H1 (cell line): ENCODE results near the gene PNMA6E. TPM values are rescaled to one million over a fixed set of nuclear protein-coding genes. Genes with fewer than 3 reads are reported as not detected.

Experiments
- CTCF ChIA-PET: fragments of 300-600 bp; sonication (Branson Sonifier 250); formaldehyde crosslinking; loops from one replicate; lab custom pipeline; 2021; ENCODE audit not compliant: partially characterized antibody; lab: Charles Lee
- POLR2A ChIA-PET: fragments of 300-600 bp; sonication (Branson Sonifier 250); formaldehyde crosslinking; loops from one replicate; lab custom pipeline; 2021; ENCODE audit warnings: inconsistent platforms; ENCODE audit not compliant: partially characterized antibody; lab: Charles Lee
- DNase-seq, 2 experiments: peaks; one replicate each; pipeline versions ENCODE4 v3.0.0 to v3.0.0-alpha.2; 2010 to 2022; ENCODE audit warnings: low spot score in 2 of 2, low read depth in 1 of 2, mixed read lengths in 1 of 2
- FAIRE-seq: peaks from 2 replicates; lab custom pipeline; 2011; peaks lifted over from hg19 to GRCh38; lab: Jason Lieb, UNC
- H2AFZ ChIP-seq: 2 replicates; pipeline ENCODE4 v1.8.1; 2012; ENCODE audit warnings: low read length, inconsistent platforms
- H2AK5ac ChIP-seq: 2 replicates; pipeline ENCODE4 v1.6.1; 2013; ENCODE audit warnings: low read depth, low read length
- H2BK120ac ChIP-seq: replicated peaks from 2 replicates; pipeline ENCODE3; 2013; ENCODE audit warnings: low read depth, low read length, inconsistent platforms
- H2BK12ac ChIP-seq: 2 replicates; pipeline ENCODE4 v1.6.1; 2013; ENCODE audit warnings: low read depth, low read length
- H2BK15ac ChIP-seq: 2 replicates; pipeline ENCODE4 v1.6.1; 2013; ENCODE audit warnings: low read length
- H2BK20ac ChIP-seq: 2 replicates; pipeline ENCODE4 v1.6.1; 2013; ENCODE audit warnings: low read length
- H2BK5ac ChIP-seq: 2 replicates; pipeline ENCODE4 v1.6.1; 2013; ENCODE audit warnings: low read depth, low read length
- H3K14ac ChIP-seq: 2 replicates; pipeline ENCODE4 v1.6.1; 2013; ENCODE audit warnings: inconsistent platforms; ENCODE audit not compliant: insufficient read length
- H3K18ac ChIP-seq: 2 replicates; pipeline ENCODE4 v1.6.1; 2013; ENCODE audit warnings: low read length; ENCODE audit errors: extremely low read depth
- H3K23ac ChIP-seq: 2 replicates; pipeline ENCODE4 v1.6.1; 2013; ENCODE audit warnings: inconsistent platforms; ENCODE audit not compliant: insufficient read length
- H3K23me2 ChIP-seq: 2 replicates; pipeline ENCODE4 v1.6.1; 2013; ENCODE audit warnings: low read depth, low read length
- H3K27ac ChIP-seq: 2 replicates; pipeline ENCODE4 v1.6.1; 2011; ENCODE audit warnings: low read depth, low read length, inconsistent platforms
- H3K27me3 ChIP-seq, 4 experiments: replicated peaks in 1 of 4; 1 replicate in 1 of 4; 2 replicates in 3 of 4; pipeline versions ENCODE4 v1.6.1 to v1.8.1; 2011 to 2013; ENCODE audit warnings: low read length in 3 of 4, mild to moderate bottlenecking in 3 of 4, inconsistent platforms in 2 of 4, mixed read lengths in 2 of 4, moderate library complexity in 1 of 4; ENCODE audit not compliant: control insufficient read depth in 3 of 4, insufficient read depth in 3 of 4; ENCODE audit errors: extremely low read depth in 1 of 4
- H3K36me3 ChIP-seq, 4 experiments: 2 replicates each; pipeline versions ENCODE4 v1.6.1 to v1.8.1; 2011 to 2013; ENCODE audit warnings: mild to moderate bottlenecking in 4 of 4, low read length in 3 of 4, moderate library complexity in 2 of 4, control low read depth in 1 of 4, inconsistent platforms in 1 of 4; ENCODE audit not compliant: insufficient read depth in 4 of 4, control insufficient read depth in 2 of 4
- H3K4ac ChIP-seq: replicated peaks from 2 replicates; pipeline ENCODE3; 2013; ENCODE audit warnings: low read length, low read depth, mixed read lengths, inconsistent platforms; ENCODE audit not compliant: insufficient read length
- H3K4me1 ChIP-seq, 4 experiments: replicated peaks in 1 of 4; 1 replicate in 1 of 4; 2 replicates in 3 of 4; pipeline versions ENCODE4 v1.6.1 to v1.8.1; 2011 to 2013; ENCODE audit warnings: low read length in 3 of 4, inconsistent platforms in 2 of 4, mixed read lengths in 1 of 4; ENCODE audit not compliant: insufficient read depth in 4 of 4, control insufficient read depth in 3 of 4
- H3K4me2 ChIP-seq, 2 experiments: 2 replicates each; pipeline versions ENCODE4 v1.6.1 to v1.8.1; 2011 to 2013; ENCODE audit warnings: low read depth in 2 of 2, low read length in 2 of 2, control low read depth in 1 of 2, inconsistent platforms in 1 of 2, mild to moderate bottlenecking in 1 of 2; ENCODE audit not compliant: insufficient read depth in 1 of 2
- H3K4me3 ChIP-seq, 4 experiments: fragments of 200-600, 300-600 bp in 1 of 4; sonication (generic), shearing (Covaris generic), sonication (Bioruptor Twin) in 1 of 4; 2 replicates each; pipeline versions ENCODE4 v1.5.1 to v1.8.1; 2011 to 2016; ENCODE audit warnings: low read length in 4 of 4, low read depth in 3 of 4, control low read depth in 2 of 4, inconsistent platforms in 2 of 4, mild to moderate bottlenecking in 2 of 4, mixed read lengths in 1 of 4, moderate library complexity in 1 of 4; ENCODE audit not compliant: insufficient read depth in 2 of 4; ENCODE audit errors: extremely low read depth in 1 of 4
- H3K56ac ChIP-seq: replicated peaks from 2 replicates; pipeline ENCODE3; 2013; ENCODE audit warnings: low read depth, mild to moderate bottlenecking, mixed read lengths, low read length, inconsistent platforms; ENCODE audit not compliant: insufficient read length
- H3K79me1 ChIP-seq: 2 replicates; pipeline ENCODE4 v1.6.1; 2013; ENCODE audit warnings: low read depth, low read length, control low read depth
- H3K79me2 ChIP-seq, 2 experiments: 2 replicates each; pipeline versions ENCODE4 v1.6.1 to v1.8.1; 2012 to 2013; ENCODE audit warnings: low read length in 2 of 2, mild to moderate bottlenecking in 2 of 2, inconsistent platforms in 1 of 2; ENCODE audit not compliant: insufficient read depth in 2 of 2, control insufficient read depth in 1 of 2
- H3K9ac ChIP-seq, 4 experiments: replicated peaks in 1 of 4; 1 replicate in 1 of 4; 2 replicates in 3 of 4; pipeline versions ENCODE4 v1.6.1 to v1.8.1; 2011 to 2013; ENCODE audit warnings: low read depth in 3 of 4, low read length in 3 of 4, control low read depth in 2 of 4, mild to moderate bottlenecking in 2 of 4, moderate library complexity in 2 of 4, inconsistent platforms in 1 of 4; ENCODE audit errors: extremely low read depth in 1 of 4
- H3K9me3 ChIP-seq, 2 experiments: 2 replicates each; pipeline versions ENCODE4 v1.6.1 to v1.8.1; 2012 to 2013; ENCODE audit warnings: mild to moderate bottlenecking in 2 of 2, moderate library complexity in 2 of 2, control low read depth in 1 of 2, inconsistent platforms in 1 of 2, low read depth in 1 of 2, low read length in 1 of 2, mixed read lengths in 1 of 2; ENCODE audit not compliant: insufficient read depth in 2 of 2
- H4K20me1 ChIP-seq, 2 experiments: replicated peaks in 1 of 2; 2 replicates each; pipeline versions ENCODE3 to v1.8.1; 2011 to 2013; ENCODE audit warnings: inconsistent platforms in 2 of 2, low read length in 2 of 2, mild to moderate bottlenecking in 1 of 2; ENCODE audit not compliant: insufficient read depth in 2 of 2, control insufficient read depth in 1 of 2
- H4K5ac ChIP-seq: 2 replicates; pipeline ENCODE4 v1.6.1; 2013; ENCODE audit warnings: low read length, low read depth, mixed read lengths, inconsistent platforms; ENCODE audit not compliant: insufficient read length
- H4K8ac ChIP-seq: 2 replicates; pipeline ENCODE4 v1.8.0; 2013; ENCODE audit warnings: mild to moderate bottlenecking, moderate library complexity, low read length, inconsistent platforms; ENCODE audit not compliant: insufficient read depth; ENCODE audit errors: extremely low read depth
- H4K91ac ChIP-seq: replicated peaks from 2 replicates; pipeline ENCODE3; 2013; ENCODE audit warnings: low read length, mixed read lengths, inconsistent platforms; ENCODE audit not compliant: insufficient read length
- BCL11A ChIP-seq, 2 experiments: IDR thresholded peaks; one replicate each; pipeline ENCODE4 v1.6.1; 2011; ENCODE audit warnings: low read depth in 2 of 2, low read length in 2 of 2, mild to moderate bottlenecking in 2 of 2
- CTBP2 ChIP-seq: IDR thresholded peaks from 2 replicates; pipeline ENCODE4 v1.7.0; 2011; ENCODE audit warnings: borderline replicate concordance, mild to moderate bottlenecking, moderate library complexity, mixed read lengths, low read length; ENCODE audit not compliant: insufficient read depth, insufficient read length
- GTF2F1 ChIP-seq: IDR thresholded peaks from 2 replicates; pipeline ENCODE4 v1.6.1; 2012; ENCODE audit warnings: low read depth, low read length, improper control_type of control experiment, borderline replicate concordance
- KDM4A ChIP-seq: IDR thresholded peaks from one replicate; pipeline ENCODE4 v1.7.1; 2012; ENCODE audit warnings: low read depth, mild to moderate bottlenecking, moderate library complexity, low read length, inconsistent platforms; ENCODE audit not compliant: severe bottlenecking
- RBBP5 ChIP-seq: IDR thresholded peaks from 2 replicates; pipeline ENCODE4 v1.7.1; 2012; ENCODE audit warnings: low read depth, mild to moderate bottlenecking, inconsistent platforms, low read length, moderate library complexity, borderline replicate concordance
- RXRA ChIP-seq: IDR thresholded peaks from 2 replicates; pipeline ENCODE4 v1.6.1; 2011; ENCODE audit warnings: low read depth, mild to moderate bottlenecking, low read length, moderate library complexity; ENCODE audit not compliant: insufficient read depth
- SIRT6 ChIP-seq: IDR thresholded peaks from one replicate; pipeline ENCODE4 v1.7.1; 2012; ENCODE audit warnings: low read length, inconsistent platforms
- TAF1 ChIP-seq: IDR thresholded peaks from 2 replicates; pipeline ENCODE4 v1.6.1; 2011; ENCODE audit warnings: mild to moderate bottlenecking, low read depth, low read length
- TCF12 ChIP-seq: IDR thresholded peaks from 2 replicates; pipeline ENCODE4 v1.6.1; 2011; ENCODE audit warnings: low read depth, mild to moderate bottlenecking, low read length
- TEAD4 ChIP-seq: IDR thresholded peaks from 2 replicates; pipeline ENCODE4 v1.6.1; 2012; ENCODE audit warnings: low read depth, low read length, inconsistent platforms, mixed read lengths
- WGBS, 2 experiments: shearing (Covaris generic) in 1 of 2; methylation state at CpG; one replicate each; pipeline versions ENCODE4 v1.1.6 to v1.1.7; 2013 to 2015; ENCODE audit warnings: low lambda C conversion rate in 2 of 2, mixed read lengths in 2 of 2, inconsistent platforms in 1 of 2, low coverage in 1 of 2, missing lambda C conversion rate in 1 of 2; ENCODE audit not compliant: insufficient replicate concordance in 2 of 2, insufficient coverage in 1 of 2, insufficient read length in 1 of 2; ENCODE audit errors: extremely low coverage in 1 of 2, missing lambda C conversion rate in 1 of 2; 5-methylcytosine and 5-hydroxymethylcytosine counted together
- polyA plus RNA-seq, 7 experiments: library from polyadenylated mRNA; depleted of rRNA in 3 of 7; stranded (reverse) in 5 of 7; unstranded in 2 of 7; fragments of >200 nt in 5 of 7; fragments of 200-250 nt in 2 of 7; gene quantifications; 1 replicate in 5 of 7; 2 replicates in 1 of 7; 4 replicates in 1 of 7; pipeline versions ENCODE4 v1.2.1 to v1.2.3, GENCODE V29; 2011 to 2013; ENCODE audit warnings: missing spikeins in 2 of 7, mixed read lengths in 2 of 7
- total RNA-seq: library from RNA; stranded (reverse); fragmentation: NEBNext Ultra II Directional; extraction: Animal tissue kit (Norgen Biotek cat#: 25700); gene quantifications from 2 replicates; pipeline ENCODE4 v1.2.1, GENCODE V29; 2021

The PNMA6E gene
- total and polyA plus RNA-seq, 2 of the 8 experiments (the other 6 are each of a cell fraction or from before 2014, with no cell fraction given), result not detected

GRCh38 chrX:153407736-153408135, 6.6 kb upstream of the PNMA6E start:
- WGBS, 2 experiments, result no CpG with 5 or more reads among the region's 3 CpGs
- Histone ChIP-seq H4K20me1 (no peaks in the 10 kb centered on the region), H3K79me1 (no peaks in the 10 kb centered on the region), H3K27ac (no peak overlapping the region), H3K23ac (no peak overlapping the region), H3K27me3 (peaks cover 8 to 24% (median 16%) of the 10 kb centered on the region in 4 experiments), H3K4me3 (no peak overlapping the region), H3K79me2 (no peaks in the 10 kb centered on the region), H3K9me3 (no peaks in the 10 kb centered on the region), H3K18ac (no peak overlapping the region), H4K8ac (no peak overlapping the region), H2BK12ac (no peak overlapping the region), H3K23me2 (peaks cover 3% of the 10 kb centered on the region; the same call in 1 of the 2 replicates), H2AFZ (no peak overlapping the region), H3K9ac (no peak overlapping the region), H3K4ac (no peak overlapping the region), H3K4me1 (no peaks in the 10 kb centered on the region), H3K56ac (no peak overlapping the region), H3K4me2 (no peak overlapping the region), H4K91ac (no peak overlapping the region), H2BK15ac (no peak overlapping the region), H2BK20ac (no peak overlapping the region), H3K14ac (no peak overlapping the region), H3K36me3 (no peaks in the 10 kb centered on the region), H4K5ac (no peak overlapping the region), H2AK5ac (no peak overlapping the region), H2BK5ac (no peak overlapping the region), H2BK120ac (no peak overlapping the region)
- ChIA-PET CTCF (interaction anchor here (1.0 to 1.1 kb wide), 2 partner anchors 8 to 99 kb away, joined by 3 to 4 read pairs; no protein-coding TSS in a partner anchor), POLR2A (no interaction called here)
- no peak for DNase-seq
- TF ChIP-seq BCL11A (IDR thresholded peaks at IDR 0.05; ENCODE audit: low read depth in 2 of 2, low read length in 2 of 2) (no peak), SIRT6 (no peak), TAF1 (no peak), RXRA (no peak), KDM4A (no peak), TEAD4 (no peak), RBBP5 (no peak), CTBP2 (no peak), TCF12 (no peak), GTF2F1 (no peak)
- FAIRE-seq, result peak; percentile 36
